Panc1 (cell line): ENCODE data around the gene SNRNP70.

Experiments
- SIN3A ChIP-seq: IDR thresholded peaks from 2 replicates; pipeline ENCODE4 v1.6.1; 2012; ENCODE audit warnings: low read depth, mild to moderate bottlenecking, low read length, moderate library complexity, borderline replicate concordance; ENCODE audit not compliant: insufficient read depth
- TF ChIP-seq, protein P1 (sequence below): fragments of 450-650 bp; IDR thresholded peaks from 2 replicates; pipeline ENCODE4 v1.5.1; 2017; ENCODE audit warnings: mild to moderate bottlenecking

DNA sequence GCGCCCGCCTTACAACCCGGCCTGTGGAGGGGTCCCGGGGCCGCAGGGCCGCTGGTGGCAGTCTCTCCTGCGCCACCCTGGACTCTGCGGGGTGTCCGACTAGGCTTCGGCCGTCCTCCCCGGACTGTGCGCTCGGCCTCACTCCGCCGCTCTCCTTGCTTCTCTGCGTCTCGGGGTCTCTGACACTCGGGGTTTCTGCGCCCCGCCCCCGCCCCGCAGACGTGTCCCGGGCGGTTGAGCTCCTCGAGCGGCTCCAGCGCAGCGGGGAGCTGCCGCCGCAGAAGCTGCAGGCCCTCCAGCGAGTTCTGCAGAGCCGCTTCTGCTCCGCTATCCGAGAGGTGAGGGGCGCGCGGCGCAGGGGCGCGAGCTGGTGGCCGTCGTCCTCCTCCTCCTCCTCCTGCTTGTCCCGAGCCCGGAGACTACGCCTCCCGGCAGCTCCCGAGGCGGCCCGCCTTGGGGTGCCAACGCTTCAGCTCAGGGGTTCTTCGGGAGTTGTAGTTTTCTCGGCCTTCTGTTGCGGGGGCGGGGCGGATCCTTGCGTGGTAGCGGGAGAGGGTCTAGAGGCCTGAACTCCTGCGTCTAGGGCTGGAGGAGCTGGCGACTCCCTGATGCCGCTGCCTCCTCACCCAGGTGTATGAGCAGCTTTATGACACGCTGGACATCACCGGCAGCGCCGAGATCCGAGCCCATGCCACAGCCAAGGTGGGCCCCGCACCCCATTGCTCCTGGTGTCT is 29.5 kb downstream of the SNRNP70 start:
- TF ChIP-seq, protein P1, sequence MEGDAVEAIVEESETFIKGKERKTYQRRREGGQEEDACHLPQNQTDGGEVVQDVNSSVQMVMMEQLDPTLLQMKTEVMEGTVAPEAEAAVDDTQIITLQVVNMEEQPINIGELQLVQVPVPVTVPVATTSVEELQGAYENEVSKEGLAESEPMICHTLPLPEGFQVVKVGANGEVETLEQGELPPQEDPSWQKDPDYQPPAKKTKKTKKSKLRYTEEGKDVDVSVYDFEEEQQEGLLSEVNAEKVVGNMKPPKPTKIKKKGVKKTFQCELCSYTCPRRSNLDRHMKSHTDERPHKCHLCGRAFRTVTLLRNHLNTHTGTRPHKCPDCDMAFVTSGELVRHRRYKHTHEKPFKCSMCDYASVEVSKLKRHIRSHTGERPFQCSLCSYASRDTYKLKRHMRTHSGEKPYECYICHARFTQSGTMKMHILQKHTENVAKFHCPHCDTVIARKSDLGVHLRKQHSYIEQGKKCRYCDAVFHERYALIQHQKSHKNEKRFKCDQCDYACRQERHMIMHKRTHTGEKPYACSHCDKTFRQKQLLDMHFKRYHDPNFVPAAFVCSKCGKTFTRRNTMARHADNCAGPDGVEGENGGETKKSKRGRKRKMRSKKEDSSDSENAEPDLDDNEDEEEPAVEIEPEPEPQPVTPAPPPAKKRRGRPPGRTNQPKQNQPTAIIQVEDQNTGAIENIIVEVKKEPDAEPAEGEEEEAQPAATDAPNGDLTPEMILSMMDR = no peak
- no peak for TF ChIP-seq SIN3A
